Mononuclear cell (primary cell): ENCODE results near the gene ZMIZ1. TPM values are rescaled to one million over a fixed set of nuclear protein-coding genes. Genes with fewer than 3 reads are reported as not detected.

ENCODE experiments used
- H3K27me3 ChIP-seq: 2 replicates; pipeline ENCODE4 v1.6.0; 2011; ENCODE audit warnings: low read length, control low read depth; ENCODE audit not compliant: insufficient read depth
- H3K4me1 ChIP-seq: 2 replicates; pipeline ENCODE4 v1.5.1; 2011; ENCODE audit warnings: mild to moderate bottlenecking, low read length, control low read depth; ENCODE audit not compliant: insufficient read depth
- H3K4me3 ChIP-seq: 2 replicates; pipeline ENCODE4 v1.5.1; 2011; ENCODE audit warnings: mild to moderate bottlenecking, low read length, moderate library complexity
- H3K9me3 ChIP-seq: 2 replicates; pipeline ENCODE4 v1.5.1; 2011; ENCODE audit warnings: low read depth, mild to moderate bottlenecking, control low read depth, low read length
- total RNA-seq: library from RNA; depleted of rRNA; stranded (reverse); fragments of >200 nt; gene quantifications from one replicate; pipeline ENCODE4 v1.2.3, GENCODE V29; 2012

Gene ZMIZ1
- total RNA-seq, 1 donor = 26.2 TPM

- Histone ChIP-seq H3K27me3 (no peaks in the 10 kb centered on the region), H3K4me1 (peaks cover 98% of the 10 kb centered on the region), H3K9me3 (no peaks in the 10 kb centered on the region), H3K4me3 (no peak overlapping the region)
Measured at GRCh38 chr10:79075418-79075817, 6.7 kb downstream of the ZMIZ1 start.

- Histone ChIP-seq H3K9me3 (no peaks in the 10 kb centered on the region), H3K4me1 (peaks cover 98% of the 10 kb centered on the region), H3K4me3 (no peak overlapping the region), H3K27me3 (no peaks in the 10 kb centered on the region)
Measured at GRCh38 chr10:79077488-79078173, 8.9 kb downstream of the ZMIZ1 start.

- H3K9me3 ChIP-seq = no peaks in the 10 kb centered on the region
- H3K4me1 ChIP-seq = peaks cover 98% of the 10 kb centered on the region
- H3K4me3 ChIP-seq = no peak overlapping the region
- no peaks in the 10 kb centered on the region for H3K27me3 ChIP-seq
Measured at GRCh38 chr10:79078367-79079053, 9.7 kb downstream of the ZMIZ1 start.

- no peak overlapping the region for H3K4me3 ChIP-seq
- H3K4me1 ChIP-seq = peaks cover 98% of the 10 kb centered on the region
- no peaks in the 10 kb centered on the region for H3K9me3 ChIP-seq
- no peaks in the 10 kb centered on the region for H3K27me3 ChIP-seq
Measured at GRCh38 chr10:79079054-79079397, 10.3 kb downstream of the ZMIZ1 start.

GRCh38 chr10:79079490-79080355 lies 11.0 kb downstream of the ZMIZ1 start:
- Histone ChIP-seq H3K4me1 (peaks cover 99% of the 10 kb centered on the region), H3K9me3 (no peaks in the 10 kb centered on the region), H3K27me3 (no peaks in the 10 kb centered on the region), H3K4me3 (no peak overlapping the region)

GRCh38 chr10:79081353-79082034 lies 12.7 kb downstream of the ZMIZ1 start:
- Histone ChIP-seq H3K9me3 (no peaks in the 10 kb centered on the region), H3K4me3 (no peak overlapping the region), H3K27me3 (no peaks in the 10 kb centered on the region), H3K4me1 (peaks cover 99% of the 10 kb centered on the region)

GRCh38 chr10:79082035-79082373 lies 13.2 kb downstream of the ZMIZ1 start:
- Histone ChIP-seq H3K27me3 (no peaks in the 10 kb centered on the region), H3K4me3 (no peak overlapping the region), H3K4me1 (peaks cover 97% of the 10 kb centered on the region)

GRCh38 chr10:79082631-79083596 lies 14.1 kb downstream of the ZMIZ1 start:
- Histone ChIP-seq H3K27me3 (no peaks in the 10 kb centered on the region), H3K4me3 (no peak overlapping the region), H3K4me1 (peaks cover 98% of the 10 kb centered on the region), H3K9me3 (no peaks in the 10 kb centered on the region)

More at GRCh38 chr10:79082035-79082373, 13.2 kb downstream of the ZMIZ1 start:
- no peaks in the 10 kb centered on the region for H3K9me3 ChIP-seq

GRCh38 chr10:79084012-79084971 lies 15.5 kb downstream of the ZMIZ1 start:
- no peaks in the 10 kb centered on the region for H3K9me3 ChIP-seq
- no peaks in the 10 kb centered on the region for H3K27me3 ChIP-seq
- H3K4me1 ChIP-seq = peaks cover 87% of the 10 kb centered on the region
- H3K4me3 ChIP-seq = no peak overlapping the region

GRCh38 chr10:79084972-79085597 lies 16.3 kb downstream of the ZMIZ1 start:
- Histone ChIP-seq H3K9me3 (no peaks in the 10 kb centered on the region), H3K4me1 (peaks cover 82% of the 10 kb centered on the region), H3K4me3 (no peak overlapping the region), H3K27me3 (no peaks in the 10 kb centered on the region)

- H3K4me1 ChIP-seq = peaks cover 81% of the 10 kb centered on the region
- H3K4me3 ChIP-seq = no peak overlapping the region
- no peaks in the 10 kb centered on the region for H3K27me3 ChIP-seq
- no peaks in the 10 kb centered on the region for H3K9me3 ChIP-seq
Measured at GRCh38 chr10:79086822-79087221, 18.1 kb downstream of the ZMIZ1 start.

- no peak overlapping the region for H3K4me3 ChIP-seq
- H3K4me1 ChIP-seq = peaks cover 81% of the 10 kb centered on the region
- no peaks in the 10 kb centered on the region for H3K9me3 ChIP-seq
- H3K27me3 ChIP-seq = no peaks in the 10 kb centered on the region
Measured at GRCh38 chr10:79087721-79088120, 19.0 kb downstream of the ZMIZ1 start.

- H3K27me3 ChIP-seq = no peaks in the 10 kb centered on the region
- no peaks in the 10 kb centered on the region for H3K9me3 ChIP-seq
- H3K4me1 ChIP-seq = peaks cover 80% of the 10 kb centered on the region
- no peak overlapping the region for H3K4me3 ChIP-seq
Measured at GRCh38 chr10:79088176-79088575, 19.4 kb downstream of the ZMIZ1 start.
